Bronchial epithelial cell (primary cell): ENCODE results near the gene CA14. TPM values are rescaled to one million over a fixed set of nuclear protein-coding genes. Genes with fewer than 3 reads are reported as not detected.
A peak's percentile ranks its signal among the peaks of the same experiment; 100 is the strongest.
"Not testable (repeated sequence)": the region's sequence is repeated elsewhere in the genome, so short reads cannot be mapped to it uniquely, and the experiment has no call there.

ENCODE experiments used
- DNase-seq: peaks from one replicate; pipeline ENCODE4 v3.0.0-alpha.2; 2010; ENCODE audit warnings: low read depth
- FAIRE-seq: peaks from 2 replicates; lab custom pipeline; 2011; peaks lifted over from hg19 to GRCh38; lab: Jason Lieb, UNC
- H3K27me3 ChIP-seq: 2 replicates; pipeline ENCODE4 v1.5.1; 2011; ENCODE audit warnings: low read length; ENCODE audit not compliant: control insufficient read depth, insufficient read depth
- H3K36me3 ChIP-seq: 2 replicates; pipeline ENCODE4 v1.5.1; 2011; ENCODE audit warnings: low read length; ENCODE audit not compliant: control insufficient read depth, insufficient read depth
- H3K4me3 ChIP-seq: 2 replicates; pipeline ENCODE4 v1.5.1; 2011; ENCODE audit warnings: mild to moderate bottlenecking, low read depth, low read length, control low read depth
- total RNA-seq: library from RNA; depleted of rRNA; stranded (reverse); fragments of >200 nt; gene quantifications from 2 replicates; pipeline ENCODE4 v1.2.1, GENCODE V29; 2014
- TF ChIP-seq, protein P1 (sequence below): IDR thresholded peaks from 2 replicates; pipeline ENCODE4 v1.5.1; 2011; ENCODE audit warnings: mild to moderate bottlenecking, moderate library complexity, low read length, control low read depth, inconsistent platforms; ENCODE audit not compliant: insufficient read depth, severe bottlenecking

Gene CA14
- total RNA-seq, 1 donor from 2014 or later: not detected

- TF ChIP-seq, protein P1, sequence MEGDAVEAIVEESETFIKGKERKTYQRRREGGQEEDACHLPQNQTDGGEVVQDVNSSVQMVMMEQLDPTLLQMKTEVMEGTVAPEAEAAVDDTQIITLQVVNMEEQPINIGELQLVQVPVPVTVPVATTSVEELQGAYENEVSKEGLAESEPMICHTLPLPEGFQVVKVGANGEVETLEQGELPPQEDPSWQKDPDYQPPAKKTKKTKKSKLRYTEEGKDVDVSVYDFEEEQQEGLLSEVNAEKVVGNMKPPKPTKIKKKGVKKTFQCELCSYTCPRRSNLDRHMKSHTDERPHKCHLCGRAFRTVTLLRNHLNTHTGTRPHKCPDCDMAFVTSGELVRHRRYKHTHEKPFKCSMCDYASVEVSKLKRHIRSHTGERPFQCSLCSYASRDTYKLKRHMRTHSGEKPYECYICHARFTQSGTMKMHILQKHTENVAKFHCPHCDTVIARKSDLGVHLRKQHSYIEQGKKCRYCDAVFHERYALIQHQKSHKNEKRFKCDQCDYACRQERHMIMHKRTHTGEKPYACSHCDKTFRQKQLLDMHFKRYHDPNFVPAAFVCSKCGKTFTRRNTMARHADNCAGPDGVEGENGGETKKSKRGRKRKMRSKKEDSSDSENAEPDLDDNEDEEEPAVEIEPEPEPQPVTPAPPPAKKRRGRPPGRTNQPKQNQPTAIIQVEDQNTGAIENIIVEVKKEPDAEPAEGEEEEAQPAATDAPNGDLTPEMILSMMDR: no peak
- no peak for FAIRE-seq
- Histone ChIP-seq H3K36me3 (no peaks in the 10 kb centered on the region), H3K4me3 (peak overlapping the region; percentile 66), H3K27me3 (no peaks in the 10 kb centered on the region)
- DNase-seq: no peak
Observed at GRCh38 chr1:150236614-150237100, 20.9 kb upstream of the CA14 start.

GRCh38 chr1:150237176-150237575, 20.4 kb upstream of the CA14 start:
- H3K4me3 ChIP-seq, DNase-seq, H3K36me3 ChIP-seq, FAIRE-seq, H3K27me3 ChIP-seq: not testable (repeated sequence)

GRCh38 chr1:150237746-150238145, 19.8 kb upstream of the CA14 start:
- H3K27me3 ChIP-seq: no peaks in the 10 kb centered on the region
- TF ChIP-seq, protein P1: no peak
- no peak for DNase-seq
- H3K4me3 ChIP-seq: no peak overlapping the region
- no peaks in the 10 kb centered on the region for H3K36me3 ChIP-seq
- no peak for FAIRE-seq

GRCh38 chr1:150243003-150243402, 14.6 kb upstream of the CA14 start:
- H3K27me3 ChIP-seq: no peaks in the 10 kb centered on the region
- TF ChIP-seq, protein P1: no peak
- FAIRE-seq (no peak), DNase-seq (no peak)
- no peaks in the 10 kb centered on the region for H3K36me3 ChIP-seq
- H3K4me3 ChIP-seq: no peak overlapping the region

DNA sequence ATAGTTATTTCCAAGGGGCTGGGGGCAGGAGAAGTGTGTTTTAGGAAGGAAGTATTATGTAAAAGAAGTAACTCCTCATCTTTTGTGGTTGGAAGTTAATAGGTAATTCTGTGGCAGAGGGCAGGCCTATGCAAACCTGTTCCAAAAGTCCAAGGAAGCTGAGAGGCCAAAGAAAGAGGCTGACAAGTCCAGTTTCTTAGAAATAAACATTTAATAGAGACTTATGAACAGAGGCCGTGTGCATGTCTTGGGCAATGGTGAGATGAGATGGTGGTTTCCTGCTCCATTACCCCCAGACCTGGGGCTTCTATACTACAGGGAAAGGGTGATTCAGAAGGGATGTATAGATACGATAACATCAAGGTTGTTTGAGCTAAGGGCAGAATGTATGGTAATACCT, 7.6 kb upstream of the CA14 start:
- TF ChIP-seq, protein P1: no peak
- Histone ChIP-seq H3K27me3 (no peaks in the 10 kb centered on the region), H3K36me3 (no peaks in the 10 kb centered on the region), H3K4me3 (no peak overlapping the region)
- FAIRE-seq (no peak), DNase-seq (no peak)

DNA sequence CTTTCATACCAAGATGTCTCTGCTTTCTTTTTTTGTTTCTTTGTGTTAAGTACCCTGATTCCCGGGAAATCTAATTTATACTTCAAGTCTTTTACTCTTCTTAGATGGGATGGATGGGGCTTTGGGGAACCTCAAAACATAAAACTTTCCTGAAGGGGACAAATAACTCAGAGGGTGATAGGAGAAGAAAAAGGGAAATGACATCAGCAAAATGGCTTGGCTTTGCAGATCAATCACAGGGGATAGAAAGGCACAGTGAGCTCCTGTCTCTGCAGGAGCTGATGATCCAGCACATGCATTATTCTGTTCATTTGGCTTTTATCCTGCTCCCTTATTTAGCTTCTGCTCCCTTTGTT, 1.4 kb upstream of the CA14 start:
- no peaks in the 10 kb centered on the region for H3K36me3 ChIP-seq
- FAIRE-seq: no peak
- no peaks in the 10 kb centered on the region for H3K27me3 ChIP-seq
- TF ChIP-seq, protein P1: no peak
- no peak overlapping the region for H3K4me3 ChIP-seq
- DNase-seq: no peak
